GM23338 (cell line): ENCODE results near the gene COLEC12. TPM values are rescaled to one million over a fixed set of nuclear protein-coding genes. Genes with fewer than 3 reads are reported as not detected.

Experiments used
- ATAC-seq: fragments of 200-7000 bp; cut with Tn5 transposase; 3 replicates; pipeline ENCODE4 v1.9.1; 2020
- DNase-seq: peaks from one replicate; pipeline ENCODE4 v3.0.0-alpha.2; 2015; ENCODE audit warnings: low spot score
- H2AFZ ChIP-seq: fragments of 200-600 bp; sonication (generic); 2 replicates; pipeline ENCODE4 v1.8.0; 2016; ENCODE audit warnings: antibody characterized with exemption, mild to moderate bottlenecking, moderate library complexity
- H3F3A ChIP-seq: fragments of 200-600 bp; sonication (generic); replicated peaks from 2 replicates; pipeline ENCODE4 v1.8.0; 2017; ENCODE audit warnings: antibody characterized with exemption, mixed run types, low read depth
- H3K27ac ChIP-seq: fragments of 200-600 bp; sonication (generic); 2 replicates; pipeline ENCODE4 v1.6.1; 2016; ENCODE audit warnings: low read depth
- H3K27me3 ChIP-seq: fragments of 200-600 bp; sonication (generic); 2 replicates; pipeline ENCODE4 v1.8.0; 2016; ENCODE audit warnings: mild to moderate bottlenecking, mixed run types, moderate library complexity; ENCODE audit not compliant: insufficient read depth
- H3K36me3 ChIP-seq: fragments of 200-600 bp; sonication (generic); 2 replicates; pipeline ENCODE4 v1.8.0; 2016; ENCODE audit warnings: mild to moderate bottlenecking; ENCODE audit not compliant: insufficient read depth
- H3K4me1 ChIP-seq: fragments of 200-600 bp; sonication (generic); 2 replicates; pipeline ENCODE4 v1.8.0; 2016; ENCODE audit warnings: mild to moderate bottlenecking, moderate library complexity; ENCODE audit not compliant: insufficient read depth
- H3K4me2 ChIP-seq: fragments of 200-600 bp; sonication (generic); 2 replicates; pipeline ENCODE4 v1.7.1; 2017; ENCODE audit warnings: mixed run types
- H3K4me3 ChIP-seq: fragments of 200-600 bp; sonication (generic); 2 replicates; pipeline ENCODE4 v1.6.1; 2016; ENCODE audit warnings: mixed run types
- H3K79me2 ChIP-seq: fragments of 200-600 bp; sonication (generic); replicated peaks from 2 replicates; pipeline ENCODE4 v1.8.0; 2017; ENCODE audit warnings: mild to moderate bottlenecking; ENCODE audit not compliant: insufficient read depth
- H3K9me2 ChIP-seq: fragments of 200-600 bp; sonication (generic); 2 replicates; pipeline ENCODE4 v1.8.0; 2017; ENCODE audit not compliant: insufficient read depth
- H4K20me1 ChIP-seq: fragments of 200-600 bp; sonication (generic); replicated peaks from 2 replicates; pipeline ENCODE4 v1.8.0; 2017; ENCODE audit warnings: mild to moderate bottlenecking; ENCODE audit not compliant: insufficient read depth
- H3K27ac Mint-ChIP-seq: 2 replicates; pipeline ENCODE4 v1.8.0; 2020; ENCODE audit warnings: inconsistent platforms, mild to moderate bottlenecking, moderate library complexity, mixed read lengths
- H3K27me3 Mint-ChIP-seq: 3 replicates; pipeline ENCODE4 v1.8.0; 2022; ENCODE audit warnings: low read depth, mild to moderate bottlenecking, moderate library complexity, mixed read lengths, inconsistent platforms; ENCODE audit not compliant: insufficient read depth, poor library complexity
- H3K36me3 Mint-ChIP-seq: 3 replicates; pipeline ENCODE4 v1.8.0; 2021; ENCODE audit warnings: low read depth, mild to moderate bottlenecking, inconsistent platforms, moderate library complexity, mixed read lengths
- H3K4me1 Mint-ChIP-seq: 3 replicates; pipeline ENCODE4 v1.8.0; 2020; ENCODE audit warnings: mild to moderate bottlenecking, inconsistent platforms, mixed read lengths
- H3K4me3 Mint-ChIP-seq: 3 replicates; pipeline ENCODE4 v1.8.0; 2021; ENCODE audit warnings: moderate library complexity, mild to moderate bottlenecking, inconsistent platforms, mixed read lengths
- H3K9me3 Mint-ChIP-seq: 3 replicates; pipeline ENCODE4 v1.8.0; 2020; ENCODE audit warnings: moderate library complexity, mild to moderate bottlenecking, inconsistent platforms, mixed read lengths
- CREB1 ChIP-seq: fragments of 250-450 bp; sonication (Bioruptor Pico); IDR thresholded peaks from 2 replicates; pipeline ENCODE4 v1.5.0; 2020; ENCODE audit warnings: low read depth, mild to moderate bottlenecking, moderate library complexity
- CTCF ChIP-seq, 2 experiments: fragments of 200-600 bp in 1 of 2; sonication (generic) in 1 of 2; conservative IDR thresholded peaks; 2 replicates each; pipeline versions ENCODE4 v1.5.1 to v1.6.1; 2016 to 2017; ENCODE audit warnings: antibody characterized with exemption in 2 of 2, low read depth in 2 of 2, mild to moderate bottlenecking in 2 of 2, moderate library complexity in 1 of 2
- ETS1 ChIP-seq: IDR thresholded peaks from 2 replicates; pipeline ENCODE4 v1.6.1; 2016; ENCODE audit warnings: antibody characterized with exemption
- EZH2 ChIP-seq: fragments of 200-600 bp; sonication (generic); IDR thresholded peaks from one replicate; pipeline ENCODE4 v1.8.0; 2017; ENCODE audit warnings: antibody characterized with exemption, mild to moderate bottlenecking, low read depth; ENCODE audit not compliant: unreplicated experiment
- EZH2phosphoT487 ChIP-seq: fragments of 200-600 bp; sonication (generic); IDR thresholded peaks from one replicate; pipeline ENCODE4 v1.8.1; 2018; ENCODE audit warnings: antibody characterized with exemption; ENCODE audit not compliant: unreplicated experiment
- JUNB ChIP-seq: IDR thresholded peaks from one replicate; pipeline ENCODE4 v1.6.1; 2016; ENCODE audit warnings: antibody characterized with exemption; ENCODE audit not compliant: unreplicated experiment
- NANOG ChIP-seq: IDR thresholded peaks from 2 replicates; pipeline ENCODE4 v1.6.1; 2016; ENCODE audit warnings: antibody characterized with exemption, borderline replicate concordance
- POLR2AphosphoS5 ChIP-seq: IDR thresholded peaks from 2 replicates; pipeline ENCODE4 v1.6.1; 2016; ENCODE audit warnings: antibody characterized with exemption, low read depth
- REST ChIP-seq: IDR thresholded peaks from one replicate; pipeline ENCODE4 v1.6.1; 2018; ENCODE audit warnings: antibody characterized with exemption; ENCODE audit not compliant: unreplicated experiment
- STAT1 ChIP-seq: IDR thresholded peaks from one replicate; pipeline ENCODE4 v1.6.1; 2016; ENCODE audit warnings: antibody characterized with exemption; ENCODE audit not compliant: unreplicated experiment
- ZNF114 ChIP-seq: fragments of 250-450 bp; sonication (Bioruptor Pico); IDR thresholded peaks from 2 replicates; pipeline ENCODE4 v1.5.0; 2020; ENCODE audit warnings: mild to moderate bottlenecking, moderate library complexity
- ZNF331 ChIP-seq: fragments of 250-450 bp; sonication (Bioruptor Pico); IDR thresholded peaks from 2 replicates; pipeline ENCODE4 v1.5.0; 2020; ENCODE audit warnings: low read depth, mild to moderate bottlenecking, moderate library complexity
- ZNF462 ChIP-seq: fragments of 250-450 bp; sonication (Bioruptor Pico); IDR thresholded peaks from 2 replicates; pipeline ENCODE4 v1.5.0; 2020; ENCODE audit warnings: mild to moderate bottlenecking, moderate library complexity
- polyA plus RNA-seq: library from polyadenylated mRNA; unstranded; fragments of >200 nt; fragmentation: Nextera tagmentation; extraction: Ambion mirVana; gene quantifications from 2 replicates; pipeline ENCODE4 v1.2.1, GENCODE V29; 2016
- total RNA-seq: library from RNA; depleted of rRNA; stranded (reverse); fragments of >200 nt; shearing (Covaris generic); gene quantifications from 2 replicates; pipeline ENCODE4 v1.2.3, GENCODE V29; 2014

COLEC12 gene
- total and polyA plus RNA-seq, 2 experiments from 2014 or later = 1.1 to 3.2 TPM

- no peak overlapping the region for H2AFZ ChIP-seq
- peak overlapping the region; percentile 93 for H3K4me3 ChIP-seq
- no peaks in the 10 kb centered on the region for H3K9me2 ChIP-seq
- DNase-seq = peak; percentile 36
- H3K4me1 ChIP-seq = peaks cover 16% of the 10 kb centered on the region
- peaks cover 15% of the 10 kb centered on the region for H4K20me1 ChIP-seq
- no peaks in the 10 kb centered on the region for H3K27me3 ChIP-seq
- peaks cover 32% of the 10 kb centered on the region for H3K79me2 ChIP-seq
- peak overlapping the region; percentile 96; the same call in 1 of the 2 replicates for H3K4me2 ChIP-seq
- H3K27ac ChIP-seq = no peak overlapping the region
- Mint-ChIP-seq H3K27ac (peak overlapping the region; percentile 4; the same call in 1 of the 2 replicates), H3K36me3 (peaks cover 13% of the 10 kb centered on the region; the same call in 2 of the 3 replicates), H3K4me3 (peak overlapping the region; percentile 97), H3K9me3 (no peaks in the 10 kb centered on the region), H3K27me3 (peaks cover 8% of the 10 kb centered on the region), H3K4me1 (peaks cover 15% of the 10 kb centered on the region)
- H3F3A ChIP-seq = 0 out of 2 replicates have a peak, but pooled peaks cover 3% of the 10 kb centered on the region
- H3K36me3 ChIP-seq = peaks cover 6% of the 10 kb centered on the region; the same call in 1 of the 2 replicates
- ATAC-seq = no peak
- TF ChIP-seq ZNF462 (CRISPR knock-in tag) (no peak), CTCF (conservative IDR thresholded peaks at IDR 0.05; ENCODE audit: low read depth in 2 of 2) (no peak), REST (no peak), ZNF114 (CRISPR knock-in tag) (no peak), EZH2 (no peak), CREB1 (CRISPR knock-in tag) (no peak), EZH2phosphoT487 (no peak), STAT1 (no peak), ETS1 (no peak), JUNB (no peak), ZNF331 (CRISPR knock-in tag) (no peak), POLR2AphosphoS5 (no peak), NANOG (no peak)
Measured at GRCh38 chr18:269480-270095, 230.9 kb downstream of the COLEC12 start.
